H9 (cell line): ENCODE results near the gene PPP1R18. TPM values are rescaled to one million over a fixed set of nuclear protein-coding genes. Genes with fewer than 3 reads are reported as not detected.
A peak's percentile ranks its signal among the peaks of the same experiment; 100 is the strongest.

ENCODE experiments used
- DNase-seq: peaks from one replicate; pipeline ENCODE4 v3.0.0-alpha.2; 2017
- H2AFZ ChIP-seq: one replicate; pipeline ENCODE4 v1.6.1; 2013; ENCODE audit warnings: mild to moderate bottlenecking, low read length, control low read depth, moderate library complexity
- H2AK5ac ChIP-seq: 2 replicates; pipeline ENCODE4 v1.6.1; 2013; ENCODE audit warnings: low read length, control low read depth, mixed read lengths; ENCODE audit not compliant: insufficient read length
- H2BK120ac ChIP-seq: one replicate; pipeline ENCODE4 v1.6.1; 2013; ENCODE audit warnings: low read depth, mild to moderate bottlenecking, low read length, control low read depth, inconsistent platforms; ENCODE audit not compliant: poor library complexity, severe bottlenecking
- H2BK12ac ChIP-seq: 2 replicates; pipeline ENCODE4 v1.6.1; 2013; ENCODE audit warnings: low read length, control low read depth, mixed read lengths, low read depth; ENCODE audit not compliant: insufficient read length
- H2BK15ac ChIP-seq: 2 replicates; pipeline ENCODE4 v1.6.1; 2013; ENCODE audit warnings: low read depth, low read length, control low read depth
- H2BK20ac ChIP-seq: one replicate; pipeline ENCODE4 v1.6.1; 2013; ENCODE audit warnings: low read depth, mild to moderate bottlenecking, low read length, control low read depth, inconsistent platforms; ENCODE audit not compliant: poor library complexity, severe bottlenecking
- H2BK5ac ChIP-seq: 2 replicates; pipeline ENCODE4 v1.6.1; 2013; ENCODE audit warnings: low read length, control low read depth, mixed read lengths; ENCODE audit not compliant: insufficient read length
- H3K14ac ChIP-seq: 2 replicates; pipeline ENCODE4 v1.6.1; 2013; ENCODE audit warnings: low read length, control low read depth; ENCODE audit not compliant: insufficient read depth
- H3K18ac ChIP-seq: 2 replicates; pipeline ENCODE4 v1.6.1; 2013; ENCODE audit warnings: low read depth, mild to moderate bottlenecking, mixed read lengths, low read length, control low read depth; ENCODE audit not compliant: insufficient read length
- H3K23ac ChIP-seq: 2 replicates; pipeline ENCODE4 v1.6.1; 2013; ENCODE audit warnings: low read length, control low read depth, mixed read lengths, low read depth; ENCODE audit not compliant: insufficient read length
- H3K23me2 ChIP-seq: 2 replicates; pipeline ENCODE4 v1.6.1; 2013; ENCODE audit warnings: low read depth, mild to moderate bottlenecking, mixed read lengths, low read length, control low read depth; ENCODE audit not compliant: insufficient read length, poor library complexity, severe bottlenecking
- H3K27ac ChIP-seq: 2 replicates; pipeline ENCODE4 v1.5.1; 2013; ENCODE audit warnings: low read length, control low read depth, mixed read lengths, low read depth; ENCODE audit not compliant: insufficient read length
- H3K27me3 ChIP-seq: 2 replicates; pipeline ENCODE4 v1.6.1; 2013; ENCODE audit warnings: low read length, control low read depth, inconsistent platforms; ENCODE audit not compliant: insufficient read depth
- H3K4ac ChIP-seq: 2 replicates; pipeline ENCODE4 v1.6.1; 2013; ENCODE audit warnings: low read depth, mild to moderate bottlenecking, control low read depth, inconsistent platforms, low read length, moderate library complexity
- H3K4me1 ChIP-seq: 2 replicates; pipeline ENCODE4 v1.6.1; 2013; ENCODE audit warnings: low read length, control low read depth, inconsistent platforms; ENCODE audit not compliant: insufficient read depth
- H3K4me2 ChIP-seq: 2 replicates; pipeline ENCODE4 v1.6.1; 2013; ENCODE audit warnings: low read length, control low read depth, mixed read lengths; ENCODE audit not compliant: insufficient read length, insufficient read depth
- H3K56ac ChIP-seq: 2 replicates; pipeline ENCODE4 v1.6.1; 2013; ENCODE audit warnings: low read depth, mild to moderate bottlenecking, mixed read lengths, low read length, control low read depth; ENCODE audit not compliant: insufficient read length
- H3K79me1 ChIP-seq: 2 replicates; pipeline ENCODE4 v1.6.1; 2013; ENCODE audit warnings: low read depth, mild to moderate bottlenecking, moderate library complexity, low read length, control low read depth, inconsistent platforms; ENCODE audit not compliant: insufficient read depth, poor library complexity, severe bottlenecking
- H3K79me2 ChIP-seq: 2 replicates; pipeline ENCODE4 v1.6.1; 2013; ENCODE audit warnings: low read length, control low read depth, inconsistent platforms; ENCODE audit not compliant: insufficient read depth
- H3K9ac ChIP-seq: 2 replicates; pipeline ENCODE4 v1.6.1; 2013; ENCODE audit warnings: low read length, control low read depth, mixed read lengths; ENCODE audit not compliant: insufficient read length; ENCODE audit errors: extremely low read depth
- H3K9me3 ChIP-seq: one replicate; pipeline ENCODE4 v1.6.1; 2013; ENCODE audit warnings: low read depth, low read length, inconsistent platforms; ENCODE audit not compliant: control insufficient read depth
- H3T11ph ChIP-seq: one replicate; pipeline ENCODE4 v1.6.1; 2013; ENCODE audit warnings: mild to moderate bottlenecking, low read length, control low read depth, inconsistent platforms
- H4K20me1 ChIP-seq: one replicate; pipeline ENCODE4 v1.6.1; 2013; ENCODE audit not compliant: control insufficient read depth, insufficient read length, insufficient read depth
- H4K5ac ChIP-seq: 2 replicates; pipeline ENCODE4 v1.6.1; 2013; ENCODE audit warnings: low read depth, mild to moderate bottlenecking, mixed read lengths, low read length, control low read depth; ENCODE audit not compliant: insufficient read length
- H4K8ac ChIP-seq: replicated peaks from 2 replicates; pipeline ENCODE4 v1.6.1; 2013; ENCODE audit warnings: low read length, control low read depth, mixed read lengths, low read depth; ENCODE audit not compliant: insufficient read length
- H4K91ac ChIP-seq: 2 replicates; pipeline ENCODE4 v1.6.1; 2013; ENCODE audit warnings: low read depth, mild to moderate bottlenecking, moderate library complexity, mixed read lengths, low read length, control low read depth; ENCODE audit not compliant: insufficient read length
- H3K27ac Mint-ChIP-seq, 3 experiments: 2 replicates in 2 of 3; 3 replicates in 1 of 3; pipeline ENCODE4 v1.8.0; 2020 to 2021; ENCODE audit warnings: mixed read lengths in 3 of 3, mild to moderate bottlenecking in 1 of 3, moderate library complexity in 1 of 3
- H3K27me3 Mint-ChIP-seq: 2 replicates; pipeline ENCODE4 v1.8.0; 2021; ENCODE audit warnings: low read depth, mild to moderate bottlenecking, moderate library complexity, mixed read lengths
- H3K36me3 Mint-ChIP-seq, 3 experiments: 2 replicates in 2 of 3; 3 replicates in 1 of 3; pipeline ENCODE4 v1.8.0; 2020 to 2021; ENCODE audit warnings: low read depth in 3 of 3, mixed read lengths in 3 of 3; ENCODE audit not compliant: insufficient read depth in 1 of 3
- H3K4me1 Mint-ChIP-seq, 2 experiments: 2 replicates each; pipeline ENCODE4 v1.8.0; 2020; ENCODE audit warnings: mixed read lengths in 2 of 2
- H3K4me3 Mint-ChIP-seq, 2 experiments: 2 replicates in 1 of 2; 3 replicates in 1 of 2; pipeline ENCODE4 v1.8.0; 2020 to 2021; ENCODE audit warnings: mild to moderate bottlenecking in 2 of 2, mixed read lengths in 2 of 2, moderate library complexity in 1 of 2
- H3K9me3 Mint-ChIP-seq, 2 experiments: 2 replicates in 1 of 2; 3 replicates in 1 of 2; pipeline ENCODE4 v1.8.0; 2020; ENCODE audit warnings: mild to moderate bottlenecking in 2 of 2, mixed read lengths in 2 of 2, moderate library complexity in 1 of 2
- CTCF ChIP-seq: fragments of 200-600 bp; sonication (generic); conservative IDR thresholded peaks from 3 replicates; pipeline ENCODE4 v1.8.0; 2021; ENCODE audit warnings: antibody characterized with exemption, mild to moderate bottlenecking
- WGBS: extraction: QIAGEN DNeasy Blood & Tissue Kit; methylation state at CpG from one replicate; pipeline ENCODE4 v1.1.7; 2013; ENCODE audit warnings: missing lambda C conversion rate, low lambda C conversion rate, mixed read lengths; ENCODE audit not compliant: insufficient read length; ENCODE audit errors: extremely low coverage; 5-methylcytosine and 5-hydroxymethylcytosine counted together
- total RNA-seq: library from RNA; stranded (reverse); gene quantifications from 2 replicates; pipeline ENCODE4 v1.2.1, GENCODE V29; 2021

The PPP1R18 gene
- total RNA-seq, 1 experiment from 2014 or later: 28.0 TPM

- Histone ChIP-seq H3T11ph (no peak overlapping the region), H4K8ac (no peak overlapping the region), H2BK5ac (no peak overlapping the region), H2AFZ (no peak overlapping the region), H3K27ac (no peak overlapping the region), H2BK12ac (no peak overlapping the region), H2BK20ac (no peak overlapping the region), H3K23me2 (peaks cover 8% of the 10 kb centered on the region), H3K23ac (no peak overlapping the region), H3K18ac (no peak overlapping the region), H4K91ac (no peak overlapping the region), H2BK120ac (no peak overlapping the region), H2AK5ac (no peak overlapping the region), H3K4me2 (no peak overlapping the region), H4K5ac (no peak overlapping the region), H3K9me3 (no peaks in the 10 kb centered on the region), H3K56ac (no peak overlapping the region), H3K14ac (no peak overlapping the region), H3K4me1 (no peaks in the 10 kb centered on the region), H2BK15ac (no peak overlapping the region), H4K20me1 (no peaks in the 10 kb centered on the region), H3K9ac (no peak overlapping the region), H3K79me1 (peaks cover 2% of the 10 kb centered on the region), H3K27me3 (no peaks in the 10 kb centered on the region), H3K4ac (no peak overlapping the region), H3K79me2 (no peaks in the 10 kb centered on the region)
- H3K9me3 Mint-ChIP-seq: no peaks in the 10 kb centered on the region
- peaks cover 14 to 17% of the 10 kb centered on the region in 2 experiments for H3K4me1 Mint-ChIP-seq
- TF ChIP-seq CTCF: no peak
- no peak overlapping the region for H3K4me3 Mint-ChIP-seq
- peaks cover 11 to 64% (median 56%) of the 10 kb centered on the region in 3 experiments for H3K36me3 Mint-ChIP-seq
- H3K27me3 Mint-ChIP-seq: no peaks in the 10 kb centered on the region
- no CpG with 5 or more reads among the region's 5 CpGs for WGBS
- peak overlapping the region in 1 of 3 experiments; percentile 25; a peak in 3 of 7 replicates for H3K27ac Mint-ChIP-seq
- DNase-seq: no peak
Observed at GRCh38 chr6:30644769-30645168, 41.7 kb downstream of the PPP1R18 start.
